Activated T-helper 1 cell treated with anti-CD3 and anti-CD28 coated beads, Interleukin-12 subunit alpha, Interleukin-12 subunit beta, Interleukin-2, Interleukin-4 antibody, amounts not matched to agents 30 ng/mL and 10 ng/mL and 1 ng/mL, durations not matched to agents 14 hours and 24 hours and 36 hours (primary cell): ENCODE measurements around the gene GPR149. TPM values are rescaled to one million over a fixed set of nuclear protein-coding genes. Genes with fewer than 3 reads are reported as not detected.
"Not testable (repeated sequence)": the region's sequence is repeated elsewhere in the genome, so short reads cannot be mapped to it uniquely, and the experiment has no call there.

Source experiments
- DNase-seq: peaks from one replicate; pipeline ENCODE4 v3.0.0; 2021; ENCODE audit warnings: low spot score
- H3K27ac Mint-ChIP-seq: one replicate; pipeline ENCODE4 v1.8.0; 2021; ENCODE audit warnings: mild to moderate bottlenecking, mixed read lengths
- H3K27me3 Mint-ChIP-seq: one replicate; pipeline ENCODE4 v1.8.0; 2022; ENCODE audit warnings: mild to moderate bottlenecking, moderate library complexity, mixed read lengths; ENCODE audit not compliant: insufficient read depth
- H3K36me3 Mint-ChIP-seq: one replicate; pipeline ENCODE4 v1.8.0; 2021; ENCODE audit warnings: low read depth, mixed read lengths
- H3K4me1 Mint-ChIP-seq: one replicate; pipeline ENCODE4 v1.8.0; 2021; ENCODE audit warnings: low read depth, mixed read lengths
- H3K4me3 Mint-ChIP-seq: one replicate; pipeline ENCODE4 v1.8.0; 2021; ENCODE audit warnings: mild to moderate bottlenecking, moderate library complexity, mixed read lengths
- H3K9me3 Mint-ChIP-seq: one replicate; pipeline ENCODE4 v1.8.0; 2021; ENCODE audit warnings: mixed read lengths
- intact Hi-C: fragments of 100-400 bp; cut with micrococcal nuclease; formaldehyde crosslinking; loops from one replicate; pipeline ENCODE4 v1.15.1; 2024
- total RNA-seq: library from RNA; stranded (reverse); gene quantifications from 2 replicates; pipeline ENCODE4 v1.2.3, GENCODE V29; 2022

GPR149 gene, protein sequence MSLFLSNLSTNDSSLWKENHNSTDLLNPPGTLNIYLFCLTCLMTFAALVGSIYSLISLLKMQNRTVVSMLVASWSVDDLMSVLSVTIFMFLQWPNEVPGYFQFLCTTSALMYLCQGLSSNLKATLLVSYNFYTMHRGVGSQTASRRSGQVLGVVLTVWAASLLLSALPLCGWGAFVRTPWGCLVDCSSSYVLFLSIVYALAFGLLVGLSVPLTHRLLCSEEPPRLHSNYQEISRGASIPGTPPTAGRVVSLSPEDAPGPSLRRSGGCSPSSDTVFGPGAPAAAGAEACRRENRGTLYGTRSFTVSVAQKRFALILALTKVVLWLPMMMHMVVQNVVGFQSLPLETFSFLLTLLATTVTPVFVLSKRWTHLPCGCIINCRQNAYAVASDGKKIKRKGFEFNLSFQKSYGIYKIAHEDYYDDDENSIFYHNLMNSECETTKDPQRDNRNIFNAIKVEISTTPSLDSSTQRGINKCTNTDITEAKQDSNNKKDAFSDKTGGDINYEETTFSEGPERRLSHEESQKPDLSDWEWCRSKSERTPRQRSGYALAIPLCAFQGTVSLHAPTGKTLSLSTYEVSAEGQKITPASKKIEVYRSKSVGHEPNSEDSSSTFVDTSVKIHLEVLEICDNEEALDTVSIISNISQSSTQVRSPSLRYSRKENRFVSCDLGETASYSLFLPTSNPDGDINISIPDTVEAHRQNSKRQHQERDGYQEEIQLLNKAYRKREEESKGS
- total RNA-seq = not detected in 2 replicates

DNA sequence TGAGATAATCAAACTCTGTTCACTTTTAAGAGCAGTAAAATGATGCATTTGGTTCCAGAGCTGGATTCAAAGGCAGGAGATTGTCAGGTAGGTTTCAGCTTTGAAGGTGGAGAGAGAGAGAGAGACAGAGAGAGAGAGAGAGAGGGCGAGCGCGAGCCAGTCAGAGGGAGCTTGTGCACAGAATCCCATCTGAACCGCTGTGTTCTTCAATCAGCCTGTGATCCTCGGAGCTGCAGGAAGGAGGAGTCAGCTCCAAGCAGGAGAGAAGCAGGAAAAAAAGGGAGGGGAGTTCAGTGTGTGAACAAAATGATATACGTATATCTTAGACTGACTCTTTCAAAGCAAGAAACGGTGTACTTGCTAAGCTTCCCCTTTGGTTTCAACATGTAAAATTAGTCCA, at the start of gene GPR149:
TSS of gene GPR149 (minus strand) at position 177 of the 400 bp plus-strand sequence. CDS start 575 bp downstream, outside the sequence.
- Mint-ChIP-seq H3K4me1 (no peaks in the 10 kb centered on the region), H3K36me3 (no peaks in the 10 kb centered on the region), H3K27ac (no peak within 1 kb of the TSS), H3K27me3 (peaks cover 32% of the 10 kb centered on the region), H3K9me3 (no peaks in the 10 kb centered on the region), H3K4me3 (no peak within 1 kb of the TSS)
- intact Hi-C loops = no loop called here
- no peak for DNase-seq

DNA sequence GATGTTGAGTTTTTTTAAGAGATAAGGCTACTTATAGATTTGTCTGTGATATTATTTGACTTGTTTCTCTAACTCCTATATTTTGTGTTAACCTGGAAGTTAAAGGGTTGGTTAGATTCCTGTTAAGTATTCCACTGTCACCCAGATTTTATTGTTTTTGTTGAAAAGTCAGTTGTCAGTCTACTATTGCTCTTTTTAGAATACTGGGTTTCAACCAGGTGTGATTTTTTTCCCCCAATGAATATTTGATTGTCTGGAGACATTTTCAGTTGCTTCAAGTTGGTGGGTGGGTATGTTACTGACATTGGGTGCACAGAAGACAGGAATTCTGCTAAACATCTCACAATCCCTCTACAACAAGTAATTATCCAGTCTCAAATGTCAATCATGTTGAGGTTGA, 43.8 kb upstream of the GPR149 start:
- intact Hi-C loops = no loop called here
- Mint-ChIP-seq H3K4me1 (no peaks in the 10 kb centered on the region), H3K27me3 (no peaks in the 10 kb centered on the region), H3K36me3 (no peaks in the 10 kb centered on the region), H3K4me3 (no peak overlapping the region), H3K9me3 (no peaks in the 10 kb centered on the region), H3K27ac (no peak overlapping the region)
- no peak for DNase-seq

DNA sequence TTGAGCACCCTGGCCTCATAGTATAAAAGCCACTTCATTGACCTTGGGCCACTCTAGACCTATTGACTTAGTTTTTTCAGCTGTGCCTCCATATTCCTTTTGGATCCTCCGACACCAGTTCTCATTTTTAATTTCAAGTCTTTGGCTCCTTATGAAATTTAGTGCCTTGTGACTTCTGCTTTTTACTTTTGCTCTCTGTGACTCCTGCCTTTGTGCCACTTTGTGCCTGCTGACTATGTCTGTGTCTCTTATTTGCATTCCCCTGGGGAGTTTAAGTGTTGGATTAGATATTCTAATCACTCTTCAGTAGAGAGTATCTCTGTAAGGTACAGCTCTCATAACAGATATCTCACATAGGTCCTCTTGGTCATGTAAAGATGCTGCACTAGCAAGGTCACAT, 39.6 kb upstream of the GPR149 start:
- intact Hi-C loops = no loop called here
- Mint-ChIP-seq H3K4me1 (no peaks in the 10 kb centered on the region), H3K36me3 (no peaks in the 10 kb centered on the region), H3K4me3 (no peak overlapping the region), H3K27me3 (no peaks in the 10 kb centered on the region), H3K9me3 (no peaks in the 10 kb centered on the region), H3K27ac (no peak overlapping the region)
- DNase-seq = no peak

DNA sequence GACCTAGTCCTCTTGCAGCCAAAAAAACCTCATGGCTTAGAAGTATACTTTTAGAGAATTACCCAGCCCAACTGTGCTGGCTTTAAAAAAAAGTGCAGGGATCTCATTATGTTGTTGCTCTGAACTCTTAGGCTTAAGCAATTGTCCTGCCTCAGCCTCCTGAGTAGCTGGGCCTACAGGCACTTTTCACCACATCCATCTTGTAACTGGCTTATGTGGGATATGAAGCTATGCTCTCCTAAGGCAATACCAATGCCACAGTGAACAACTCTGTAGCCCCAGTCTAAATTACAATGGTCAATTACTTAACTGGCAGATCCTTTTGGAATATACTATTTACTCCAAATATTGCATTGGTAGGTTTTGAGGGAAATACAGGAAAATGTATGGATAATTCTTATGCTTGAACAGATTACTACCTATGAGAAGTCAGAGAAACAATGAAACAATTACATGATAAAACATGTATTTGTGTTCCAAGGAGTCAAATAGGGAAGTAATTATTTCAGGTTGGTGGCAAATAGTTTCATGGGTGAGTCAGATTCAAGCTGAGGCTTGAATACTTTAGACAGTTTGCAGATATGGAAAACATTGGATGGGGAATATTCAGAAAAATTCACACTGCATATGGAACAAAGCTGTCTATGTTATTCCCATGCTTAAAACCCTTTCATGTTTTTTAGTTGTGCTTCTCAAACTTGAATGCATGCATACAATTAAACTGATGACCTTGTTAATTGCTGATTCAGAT, 34.6 kb upstream of the GPR149 start:
- Mint-ChIP-seq H3K36me3 (no peaks in the 10 kb centered on the region), H3K27ac (no peak overlapping the region), H3K9me3 (no peaks in the 10 kb centered on the region), H3K27me3 (no peaks in the 10 kb centered on the region), H3K4me3 (no peak overlapping the region), H3K4me1 (no peaks in the 10 kb centered on the region)
- DNase-seq = no peak
- intact Hi-C loops = no loop called here

DNA sequence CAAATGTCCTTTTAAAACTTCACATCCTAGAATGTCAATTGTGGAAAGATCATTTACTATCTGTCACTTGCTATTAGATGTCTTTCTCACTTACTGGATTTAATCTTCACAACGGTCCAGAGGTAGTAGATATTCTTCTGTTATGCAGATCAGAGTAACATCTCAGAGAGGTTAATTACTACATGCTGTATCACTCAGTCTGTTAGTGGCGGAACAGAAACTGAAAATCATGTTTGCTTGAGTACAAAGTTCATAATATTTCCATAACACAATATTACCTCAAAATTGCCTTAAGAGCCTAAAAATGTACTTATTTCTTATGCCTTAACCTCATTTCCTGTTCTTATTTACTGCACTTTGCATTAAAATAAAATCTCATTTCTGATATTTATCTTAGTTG, 28.6 kb upstream of the GPR149 start:
- Mint-ChIP-seq H3K36me3 (no peaks in the 10 kb centered on the region), H3K9me3 (no peaks in the 10 kb centered on the region), H3K27ac (no peak overlapping the region), H3K4me1 (no peaks in the 10 kb centered on the region), H3K4me3 (no peak overlapping the region), H3K27me3 (no peaks in the 10 kb centered on the region)
- no peak for DNase-seq
- intact Hi-C loops = no loop called here

DNA sequence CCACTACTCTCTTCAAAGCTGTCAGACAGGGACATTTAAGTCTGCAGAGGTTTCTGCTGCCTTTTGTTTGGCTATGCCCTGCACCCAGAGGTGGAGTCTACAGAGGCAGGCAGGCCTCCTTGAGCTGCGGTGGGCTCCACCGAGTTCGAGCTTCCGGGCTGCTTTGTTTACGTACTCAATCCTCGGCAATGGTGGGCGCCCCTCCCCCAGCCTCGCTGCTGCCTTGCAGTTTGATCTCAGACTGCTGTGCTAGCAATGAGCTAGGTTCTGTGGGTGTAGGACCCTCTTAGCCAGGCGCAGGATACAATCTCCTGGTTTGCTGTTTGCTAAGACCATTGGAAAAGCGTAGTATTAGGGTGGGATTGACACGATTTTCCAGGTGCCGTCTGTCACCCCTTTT, 9.1 kb upstream of the GPR149 start:
- intact Hi-C loops, H3K27me3 Mint-ChIP-seq, H3K27ac Mint-ChIP-seq, H3K9me3 Mint-ChIP-seq, DNase-seq, H3K4me3 Mint-ChIP-seq, H3K36me3 Mint-ChIP-seq, H3K4me1 Mint-ChIP-seq: not testable (repeated sequence)

DNA sequence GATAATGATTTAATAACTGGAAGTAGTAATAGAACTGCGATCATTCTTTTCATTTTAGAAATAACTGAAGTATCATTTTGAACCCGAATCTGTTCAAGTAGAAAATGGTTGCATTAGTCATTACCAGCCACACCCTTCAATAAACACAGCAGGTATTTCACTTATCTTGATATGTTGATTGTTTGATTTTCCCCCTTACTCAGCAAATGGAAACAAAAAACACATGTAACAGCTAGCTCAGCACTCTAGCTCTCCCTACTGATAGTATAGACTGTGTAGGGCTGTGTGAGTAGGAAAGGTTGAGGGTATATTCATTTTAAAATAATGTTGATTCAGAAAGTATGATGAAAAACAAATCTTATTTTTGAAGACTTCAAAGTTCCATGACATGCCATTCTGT, 1.1 kb upstream of the GPR149 start:
- Mint-ChIP-seq H3K4me3 (no peak overlapping the region), H3K36me3 (no peaks in the 10 kb centered on the region), H3K9me3 (no peaks in the 10 kb centered on the region), H3K27ac (no peak overlapping the region), H3K4me1 (no peaks in the 10 kb centered on the region), H3K27me3 (peaks cover 31% of the 10 kb centered on the region)
- DNase-seq = no peak
- intact Hi-C loops = no loop called here

DNA sequence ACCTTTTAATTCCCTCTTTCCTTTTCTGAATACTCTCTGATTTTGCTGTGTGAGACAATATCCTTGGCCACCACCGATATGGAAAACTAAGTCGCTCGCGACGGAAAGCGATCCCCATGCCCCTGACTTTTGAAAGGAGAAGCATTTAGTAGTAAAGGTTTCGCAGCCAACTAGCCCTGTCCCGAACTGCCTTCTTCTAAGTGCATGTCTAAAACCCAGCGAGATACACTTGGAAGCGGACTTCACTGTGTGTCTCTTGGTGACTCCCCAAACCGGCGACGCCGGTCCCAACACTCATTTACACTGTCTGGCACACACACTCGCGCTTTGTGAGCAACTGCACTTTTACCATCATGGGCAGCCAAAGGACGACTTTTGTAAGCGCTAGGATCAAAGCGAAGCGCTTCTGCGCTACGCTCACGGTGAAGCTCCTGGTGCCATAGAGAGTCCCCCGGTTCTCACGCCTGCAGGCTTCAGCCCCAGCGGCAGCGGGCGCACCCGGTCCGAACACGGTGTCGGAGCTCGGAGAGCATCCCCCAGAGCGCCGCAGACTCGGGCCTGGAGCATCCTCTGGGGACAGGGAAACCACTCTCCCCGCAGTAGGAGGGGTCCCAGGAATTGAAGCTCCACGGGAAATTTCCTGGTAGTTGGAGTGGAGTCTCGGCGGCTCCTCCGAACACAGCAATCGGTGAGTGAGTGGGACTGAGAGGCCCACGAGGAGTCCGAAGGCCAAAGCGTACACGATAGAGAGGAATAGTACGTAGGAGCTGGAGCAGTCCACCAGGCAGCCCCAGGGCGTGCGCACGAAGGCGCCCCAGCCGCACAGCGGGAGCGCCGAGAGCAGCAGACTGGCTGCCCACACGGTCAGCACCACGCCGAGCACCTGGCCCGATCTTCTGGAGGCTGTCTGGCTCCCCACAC, 1.4 kb downstream of the GPR149 start:
- no peaks in the 10 kb centered on the region for H3K9me3 Mint-ChIP-seq
- no peak overlapping the region for H3K27ac Mint-ChIP-seq
- no peak for DNase-seq
- H3K4me3 Mint-ChIP-seq = no peak overlapping the region
- intact Hi-C loops = no loop called here
- no peaks in the 10 kb centered on the region for H3K4me1 Mint-ChIP-seq
- H3K36me3 Mint-ChIP-seq = no peaks in the 10 kb centered on the region
- H3K27me3 Mint-ChIP-seq = peaks cover 32% of the 10 kb centered on the region

DNA sequence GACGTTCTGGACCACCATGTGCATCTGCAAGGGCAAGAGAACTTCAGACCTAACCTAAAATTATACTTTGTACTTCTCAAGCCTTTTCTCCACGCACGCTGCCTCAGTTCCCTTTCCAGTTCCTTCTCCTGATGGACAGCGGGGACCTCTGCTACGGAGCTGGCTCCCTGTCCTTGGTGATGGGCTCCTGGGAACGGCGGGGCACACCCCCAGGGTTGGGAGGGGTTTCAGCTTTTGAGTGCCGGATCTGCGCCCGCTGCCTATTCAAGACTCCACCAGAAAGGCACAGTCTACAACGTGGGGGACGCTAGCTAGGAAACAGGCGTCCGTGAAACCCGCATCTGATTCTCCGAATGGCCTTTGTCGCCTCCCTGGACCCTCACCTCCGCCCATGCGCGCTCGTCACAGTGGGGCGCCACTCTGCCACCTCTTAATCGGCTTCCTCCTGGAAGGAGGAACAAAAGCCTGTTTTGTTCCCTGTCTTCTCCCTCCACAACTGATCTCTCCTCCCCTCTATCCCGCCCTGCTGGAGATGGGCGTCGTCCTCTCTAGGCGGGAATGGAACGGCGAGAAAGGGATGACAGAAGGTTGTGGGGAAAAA, 2.2 kb downstream of the GPR149 start:
- DNase-seq = no peak
- Mint-ChIP-seq H3K4me3 (no peak overlapping the region), H3K4me1 (no peaks in the 10 kb centered on the region), H3K36me3 (no peaks in the 10 kb centered on the region), H3K9me3 (no peaks in the 10 kb centered on the region), H3K27me3 (peaks cover 32% of the 10 kb centered on the region), H3K27ac (no peak overlapping the region)
- intact Hi-C loops = no loop called here

DNA sequence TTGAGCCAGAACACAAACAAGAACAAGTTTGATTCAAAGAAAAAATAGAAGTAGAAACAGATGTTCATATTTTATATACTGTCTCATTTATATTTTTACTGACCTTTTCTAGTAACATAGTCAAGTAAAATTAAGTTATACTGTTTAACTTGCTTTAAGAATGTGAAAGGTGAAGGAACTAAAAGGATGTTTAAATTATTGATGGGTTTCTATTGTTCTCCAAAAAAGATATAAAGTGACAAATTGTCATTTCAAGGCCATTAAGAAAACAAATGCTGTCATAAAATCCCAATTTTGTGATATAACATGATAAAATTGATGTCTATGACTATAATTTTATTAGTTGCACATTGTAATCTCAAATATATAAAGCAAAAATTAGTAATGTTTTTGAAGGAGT, 7.3 kb downstream of the GPR149 start:
- no peak overlapping the region for H3K27ac Mint-ChIP-seq
- DNase-seq = no peak
- no peaks in the 10 kb centered on the region for H3K36me3 Mint-ChIP-seq
- H3K4me3 Mint-ChIP-seq = no peak overlapping the region
- no peaks in the 10 kb centered on the region for H3K4me1 Mint-ChIP-seq
- intact Hi-C loops = no loop called here
- H3K9me3 Mint-ChIP-seq = no peaks in the 10 kb centered on the region
- peaks cover 13% of the 10 kb centered on the region for H3K27me3 Mint-ChIP-seq

DNA sequence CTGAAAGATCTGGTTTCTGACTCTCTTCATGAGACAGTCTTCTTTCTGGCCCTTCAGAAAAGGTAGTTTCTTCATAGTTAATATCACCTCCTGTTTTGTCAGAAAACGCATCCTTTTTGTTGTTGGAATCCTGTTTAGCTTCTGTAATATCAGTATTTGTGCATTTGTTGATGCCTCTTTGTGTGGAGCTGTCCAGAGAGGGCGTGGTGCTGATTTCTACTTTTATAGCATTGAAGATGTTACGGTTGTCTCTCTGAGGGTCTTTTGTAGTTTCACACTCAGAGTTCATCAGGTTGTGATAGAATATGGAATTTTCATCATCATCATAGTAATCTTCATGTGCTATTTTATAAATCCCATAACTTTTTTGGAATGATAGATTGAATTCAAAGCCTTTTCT, 8.9 kb downstream of the GPR149 start:
- H3K4me1 Mint-ChIP-seq = no peaks in the 10 kb centered on the region
- no peak overlapping the region for H3K4me3 Mint-ChIP-seq
- no peaks in the 10 kb centered on the region for H3K9me3 Mint-ChIP-seq
- peaks cover 2% of the 10 kb centered on the region for H3K27me3 Mint-ChIP-seq
- H3K27ac Mint-ChIP-seq = no peak overlapping the region
- H3K36me3 Mint-ChIP-seq = no peaks in the 10 kb centered on the region
- no peak for DNase-seq
- intact Hi-C loops = no loop called here
